Gastroesophageal sphincter (tissue), 4 donors: Measurements from ENCODE around the gene FOXE3. TPM values are rescaled to one million over a fixed set of nuclear protein-coding genes. Genes with fewer than 3 reads are reported as not detected.
"Not testable (repeated sequence)": the region's sequence is repeated elsewhere in the genome, so short reads cannot be mapped to it uniquely, and the experiment has no call there.

Experiments used
- ATAC-seq: fragments of 150-250 bp; one replicate; pipeline ENCODE4 v1.9.1; 2016; ENCODE audit warnings: mild to moderate bottlenecking, moderate library complexity
- H3K27ac ChIP-seq, 4 donors: fragments of 200-600 bp; sonication (generic) in 3 of 4; 1 replicate in 3 of 4; 2 replicates in 1 of 4; pipeline ENCODE4 v1.5.1; 2016 to 2019
- H3K27me3 ChIP-seq: fragments of 200-600 bp; sonication (generic); one replicate; pipeline ENCODE4 v1.5.1; 2019
- H3K36me3 ChIP-seq, 2 donors: fragments of 200-600 bp; sonication (generic); one replicate each; pipeline ENCODE4 v1.5.1; 2019; ENCODE audit warnings: control low read depth in 1 of 2
- H3K4me1 ChIP-seq, 3 donors: fragments of 200-600 bp; sonication (generic); 1 replicate in 2 of 3; 2 replicates in 1 of 3; pipeline ENCODE4 v1.5.1; 2016 to 2019; ENCODE audit warnings: control low read depth in 2 of 3
- H3K4me3 ChIP-seq, 2 donors: fragments of 200-600 bp; sonication (generic); one replicate each; pipeline ENCODE4 v1.5.1; 2019; ENCODE audit warnings: mild to moderate bottlenecking in 1 of 2, moderate library complexity in 1 of 2
- H3K9me3 ChIP-seq, 3 donors: fragments of 200-600 bp; sonication (generic); one replicate each; pipeline ENCODE4 v1.5.1; 2017 to 2019; ENCODE audit warnings: control low read depth in 2 of 3
- CTCF ChIP-seq, 4 experiments: fragments of 200-600 bp in 2 of 4; fragments of 450-650 bp in 2 of 4; sonication (generic) in 1 of 4; IDR thresholded peaks; one replicate each; pipeline ENCODE4 v1.5.1; 2017 to 2019; ENCODE audit warnings: antibody characterized with exemption in 4 of 4, mild to moderate bottlenecking in 2 of 4, moderate library complexity in 2 of 4
- EP300 ChIP-seq: sonication (generic); formaldehyde crosslinking; IDR thresholded peaks from one replicate; pipeline ENCODE4 v1.6.1; 2017; ENCODE audit warnings: antibody characterized with exemption, mild to moderate bottlenecking
- POLR2A ChIP-seq, 2 donors: fragments of 450-650 bp; IDR thresholded peaks; one replicate each; pipeline ENCODE4 v1.6.1; 2017; ENCODE audit warnings: antibody characterized with exemption in 2 of 2, mild to moderate bottlenecking in 2 of 2, moderate library complexity in 1 of 2
- POLR2AphosphoS5 ChIP-seq: sonication (generic); formaldehyde crosslinking; IDR thresholded peaks from one replicate; pipeline ENCODE4 v1.6.1; 2017; ENCODE audit warnings: antibody characterized with exemption
- WGBS, 2 donors: methylation state at CpG; one replicate each; pipeline ENCODE4 v1.1.5; 2018; ENCODE audit warnings: low coverage in 1 of 2; 5-methylcytosine and 5-hydroxymethylcytosine counted together
- total RNA-seq, 4 donors: library from RNA; depleted of rRNA; stranded (reverse); fragments of >200 nt; gene quantifications; one replicate each; pipeline ENCODE4 v1.1.0, GENCODE V29; 2016

FOXE3 gene
- total RNA-seq, 4 donors from 2014 or later: not detected

DNA sequence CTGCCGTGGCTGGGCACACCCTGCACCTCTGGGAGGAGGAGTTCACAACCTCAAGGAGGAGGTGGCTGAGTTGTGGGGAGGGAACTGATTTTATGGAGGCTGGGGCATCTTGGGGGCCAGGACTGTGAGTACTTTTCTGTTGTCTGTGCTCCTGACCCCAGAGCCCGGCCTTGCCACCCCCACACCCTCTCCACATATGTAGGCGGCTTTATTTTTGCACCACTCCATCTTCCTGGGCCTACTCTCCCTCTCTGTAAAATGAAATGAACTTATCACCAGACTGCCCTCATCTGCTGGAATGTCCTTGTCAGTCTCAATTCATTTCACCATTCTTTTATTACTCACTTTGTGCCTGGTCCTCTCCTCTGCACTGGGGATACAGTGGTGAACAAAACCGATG lies 34.5 kb downstream of the FOXE3 start:
- Histone ChIP-seq H3K4me3 (no peak overlapping the region), H3K36me3 (no peaks in the 10 kb centered on the region), H3K27me3 (peaks cover 96% of the 10 kb centered on the region), H3K9me3 (no peaks in the 10 kb centered on the region), H3K27ac (no peak overlapping the region), H3K4me1 (peaks cover 0 to 9% (median 0%) of the 10 kb centered on the region in 3 donors)
- WGBS, 2 donors: 79% methylated on average over 2 of the region's 4 CpGs; no CpG with 5 or more reads in 1 of the 2 donors
- no peak for ATAC-seq
- TF ChIP-seq POLR2AphosphoS5: no peak
- TF ChIP-seq CTCF (IDR thresholded peaks at IDR 0.05): no peak

GRCh38 chr1:47452426-47452825 lies 36.3 kb downstream of the FOXE3 start:
- no peak overlapping the region for H3K4me3 ChIP-seq
- no CpG with 5 or more reads among the region's 1 CpG for WGBS, 2 donors
- peaks cover 93% of the 10 kb centered on the region for H3K27me3 ChIP-seq
- no peaks in the 10 kb centered on the region for H3K36me3 ChIP-seq
- peaks cover 0 to 9% (median 0%) of the 10 kb centered on the region in 3 donors for H3K4me1 ChIP-seq
- H3K27ac ChIP-seq: no peak overlapping the region
- TF ChIP-seq CTCF (IDR thresholded peaks at IDR 0.05) (no peak), POLR2A (IDR thresholded peaks at IDR 0.05) (no peak)
- ATAC-seq: no peak
- no peaks in the 10 kb centered on the region for H3K9me3 ChIP-seq

GRCh38 chr1:47453910-47454309 lies 37.8 kb downstream of the FOXE3 start:
- not testable (repeated sequence) for H3K4me1 ChIP-seq, H3K9me3 ChIP-seq, H3K27ac ChIP-seq, H3K36me3 ChIP-seq, ATAC-seq, H3K4me3 ChIP-seq
- H3K27me3 ChIP-seq: peaks cover 92% of the 10 kb centered on the region
- 54 to 100% methylated on average over 2 of the region's 2 CpGs for WGBS, 2 donors

GRCh38 chr1:47456250-47456649 lies 40.2 kb downstream of the FOXE3 start:
- H3K27me3 ChIP-seq: peaks cover 92% of the 10 kb centered on the region
- ATAC-seq: no peak
- no peaks in the 10 kb centered on the region for H3K9me3 ChIP-seq
- H3K36me3 ChIP-seq: no peaks in the 10 kb centered on the region
- H3K4me3 ChIP-seq: no peak overlapping the region
- WGBS, 2 donors: 87% methylated on average over 4 of the region's 4 CpGs; no CpG with 5 or more reads in 1 of the 2 donors
- H3K4me1 ChIP-seq: no peaks in the 10 kb centered on the region
- TF ChIP-seq POLR2A (IDR thresholded peaks at IDR 0.05): no peak
- H3K27ac ChIP-seq: no peak overlapping the region

- 80 to 82% methylated on average over 6 to 16 of the region's 16 CpGs for WGBS, 2 donors
- not testable (repeated sequence) for ATAC-seq
- peaks cover 92% of the 10 kb centered on the region for H3K27me3 ChIP-seq
Observed at GRCh38 chr1:47457547-47457946, 41.5 kb downstream of the FOXE3 start.

DNA sequence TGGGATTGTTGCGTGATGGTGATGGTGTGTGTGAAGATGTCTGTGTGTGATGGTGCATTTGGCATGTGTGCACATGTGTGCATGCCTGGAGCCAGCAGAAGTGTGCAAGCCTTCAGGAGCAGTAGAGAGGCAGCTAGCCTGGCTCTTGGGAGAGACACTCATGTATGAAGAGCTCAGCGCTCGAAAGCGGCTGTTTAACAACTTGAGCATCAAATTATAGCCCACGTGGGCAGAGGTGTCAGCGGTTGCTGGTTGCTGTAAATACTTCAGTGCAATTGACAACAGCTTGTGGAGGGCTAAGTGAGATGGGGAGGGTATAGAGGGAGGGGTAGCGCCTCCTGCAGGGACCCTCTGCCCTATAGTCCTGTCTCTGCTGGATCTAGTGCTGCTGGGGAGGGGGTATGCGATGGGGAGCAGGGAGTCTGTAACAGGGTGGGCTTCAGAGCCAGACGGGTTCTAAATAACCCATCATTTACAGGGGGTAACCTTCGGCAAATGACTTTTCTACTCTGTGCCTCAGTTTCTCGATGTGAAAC lies 43.2 kb downstream of the FOXE3 start:
- no peak overlapping the region for H3K27ac ChIP-seq
- H3K27me3 ChIP-seq: peaks cover 95% of the 10 kb centered on the region
- TF ChIP-seq CTCF (IDR thresholded peaks at IDR 0.05) (no peak), POLR2AphosphoS5 (no peak), POLR2A (IDR thresholded peaks at IDR 0.05) (no peak), EP300 (no peak)
- no peak for ATAC-seq
- 29 to 32% methylated on average over 6 to 11 of the region's 11 CpGs for WGBS, 2 donors
- H3K4me3 ChIP-seq: no peak overlapping the region
- no peaks in the 10 kb centered on the region for H3K4me1 ChIP-seq
- H3K9me3 ChIP-seq: no peaks in the 10 kb centered on the region
- no peaks in the 10 kb centered on the region for H3K36me3 ChIP-seq

More at GRCh38 chr1:47457547-47457946, 41.5 kb downstream of the FOXE3 start:
- H3K4me3 ChIP-seq, H3K36me3 ChIP-seq, H3K4me1 ChIP-seq, H3K27ac ChIP-seq, H3K9me3 ChIP-seq: not testable (repeated sequence)

GRCh38 chr1:47460040-47460439 lies 44.0 kb downstream of the FOXE3 start:
- Histone ChIP-seq H3K4me3 (no peak overlapping the region), H3K27me3 (peaks cover 95% of the 10 kb centered on the region), H3K36me3 (no peaks in the 10 kb centered on the region), H3K4me1 (no peaks in the 10 kb centered on the region), H3K27ac (no peak overlapping the region), H3K9me3 (no peaks in the 10 kb centered on the region)
- ATAC-seq: no peak
- TF ChIP-seq EP300: no peak
- WGBS, 2 donors: 20 to 26% methylated on average over 5 of the region's 5 CpGs
